Cerebellar nuclear complex (tissue), 1 donor: ENCODE measurements around the gene PRM3.
"Not testable (repeated sequence)": the region's sequence is repeated elsewhere in the genome, so short reads cannot be mapped to it uniquely, and the experiment has no call there.

ENCODE experiments used
- DNase-seq, 2 experiments: peaks; one replicate each; lab custom pipeline; 2025; lab: John Stamatoyannopoulos, UW

Gene PRM3

DNA sequence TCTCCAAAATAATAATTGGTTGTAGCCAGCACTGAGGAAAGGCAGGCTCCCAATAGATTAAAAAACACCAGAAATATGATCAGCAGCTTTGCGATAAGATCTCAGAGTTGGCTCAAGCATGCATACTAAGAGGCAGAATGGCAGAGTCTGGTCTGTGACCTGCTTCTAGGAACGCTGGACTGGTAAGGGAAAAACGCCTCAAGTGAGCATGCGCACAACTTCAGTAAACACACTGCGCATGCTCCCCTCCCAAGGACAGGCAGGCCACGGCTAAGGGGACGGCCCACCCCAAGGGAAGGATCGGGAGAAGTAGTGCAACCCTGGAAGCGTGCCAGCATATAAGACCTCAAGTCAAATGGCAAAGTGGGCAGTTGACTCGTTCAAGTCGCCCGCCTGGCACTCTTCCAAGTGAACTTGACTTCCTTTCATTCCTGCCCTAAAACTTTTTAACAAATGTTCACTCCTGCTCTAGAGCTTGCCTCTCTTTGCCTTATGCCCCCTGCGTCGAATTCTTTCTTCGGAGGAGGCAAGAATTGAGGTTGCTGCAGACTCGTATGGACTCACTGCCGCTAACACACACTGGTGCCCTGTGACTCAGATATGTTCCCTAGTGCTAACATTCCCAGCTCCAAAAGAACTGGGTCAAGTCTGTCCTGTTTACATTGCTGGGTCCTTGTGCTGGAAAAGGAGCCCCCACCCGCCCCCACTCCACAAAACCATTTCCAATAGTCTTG is 30.1 kb upstream of the PRM3 start:
- DNase-seq: no peak

DNA sequence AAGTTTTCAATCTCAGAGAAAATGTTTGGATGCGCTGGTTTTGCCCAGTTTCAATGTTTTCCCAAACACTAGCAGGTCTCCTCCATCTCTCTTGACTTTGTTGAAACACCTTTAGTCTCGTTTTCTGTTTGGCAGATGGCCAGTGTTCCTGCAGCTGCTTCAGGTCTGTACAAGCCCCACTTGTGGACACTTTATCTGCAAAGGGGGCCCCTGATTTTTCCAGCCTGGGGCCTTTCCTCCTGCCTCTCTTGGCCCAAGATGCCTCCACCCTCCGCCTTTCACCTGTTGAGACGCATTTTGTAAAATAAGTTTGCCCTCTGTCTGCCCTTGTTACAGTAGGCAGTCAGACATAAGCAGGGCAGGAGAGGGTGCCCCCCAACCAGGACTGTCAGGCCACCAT is 29.5 kb upstream of the PRM3 start:
- DNase-seq: no peak

DNA sequence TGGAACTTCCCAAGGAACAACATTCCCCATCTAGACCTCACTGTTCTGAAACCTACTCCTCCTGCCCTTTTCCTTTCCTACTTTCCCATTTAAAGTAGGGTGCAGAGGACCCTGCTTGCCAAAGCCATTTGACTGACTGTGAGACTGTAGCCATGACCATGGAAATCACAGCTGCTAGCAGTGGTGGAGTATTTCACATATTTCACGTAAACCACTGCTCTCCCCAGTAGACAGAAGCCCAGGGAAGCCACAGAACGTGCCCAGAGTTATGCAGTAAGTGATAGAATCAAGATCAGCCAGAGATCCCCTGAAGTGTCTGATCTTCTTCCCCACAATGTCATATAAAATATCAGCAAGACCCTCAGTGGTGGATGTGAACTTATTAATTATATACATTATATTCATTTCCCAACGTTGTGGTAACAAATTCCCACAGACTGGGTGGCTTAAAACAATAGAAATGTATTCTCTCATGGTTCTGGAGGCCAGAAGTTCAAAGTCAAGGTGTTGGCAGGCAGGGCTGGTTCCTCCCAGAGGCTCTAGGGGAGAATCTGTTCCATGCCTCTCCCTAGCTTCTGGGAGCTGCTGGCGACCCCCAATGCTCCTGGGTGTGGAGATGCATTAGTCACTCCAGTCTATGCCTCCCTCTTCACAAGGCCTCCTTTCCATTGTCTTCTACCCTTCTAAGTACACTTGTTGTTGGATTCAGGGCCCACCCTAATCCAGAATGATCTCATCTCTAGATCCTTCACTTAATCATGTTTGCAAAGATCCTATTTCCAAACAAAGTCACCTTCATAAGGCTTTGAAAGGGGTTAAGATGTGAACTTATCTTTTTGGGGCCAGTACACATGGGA is 28.4 kb upstream of the PRM3 start:
- no peak for DNase-seq

DNA sequence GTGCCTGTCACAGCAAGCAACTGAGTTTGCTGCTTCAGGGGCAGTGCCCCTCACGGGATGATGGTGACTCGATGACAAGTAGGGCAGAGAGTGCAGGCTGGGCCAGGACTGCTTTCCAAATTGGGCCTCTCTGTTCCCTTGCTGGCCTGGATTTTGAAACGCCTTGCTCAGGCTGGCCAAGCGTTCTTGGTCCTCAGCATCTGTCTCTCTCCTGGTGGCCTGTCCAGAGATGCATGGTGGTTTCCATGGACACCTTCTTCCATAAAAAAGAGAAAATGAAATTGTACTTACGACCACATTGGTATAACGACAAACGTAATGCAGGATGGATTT is 27.1 kb upstream of the PRM3 start:
- no peak for DNase-seq

DNA sequence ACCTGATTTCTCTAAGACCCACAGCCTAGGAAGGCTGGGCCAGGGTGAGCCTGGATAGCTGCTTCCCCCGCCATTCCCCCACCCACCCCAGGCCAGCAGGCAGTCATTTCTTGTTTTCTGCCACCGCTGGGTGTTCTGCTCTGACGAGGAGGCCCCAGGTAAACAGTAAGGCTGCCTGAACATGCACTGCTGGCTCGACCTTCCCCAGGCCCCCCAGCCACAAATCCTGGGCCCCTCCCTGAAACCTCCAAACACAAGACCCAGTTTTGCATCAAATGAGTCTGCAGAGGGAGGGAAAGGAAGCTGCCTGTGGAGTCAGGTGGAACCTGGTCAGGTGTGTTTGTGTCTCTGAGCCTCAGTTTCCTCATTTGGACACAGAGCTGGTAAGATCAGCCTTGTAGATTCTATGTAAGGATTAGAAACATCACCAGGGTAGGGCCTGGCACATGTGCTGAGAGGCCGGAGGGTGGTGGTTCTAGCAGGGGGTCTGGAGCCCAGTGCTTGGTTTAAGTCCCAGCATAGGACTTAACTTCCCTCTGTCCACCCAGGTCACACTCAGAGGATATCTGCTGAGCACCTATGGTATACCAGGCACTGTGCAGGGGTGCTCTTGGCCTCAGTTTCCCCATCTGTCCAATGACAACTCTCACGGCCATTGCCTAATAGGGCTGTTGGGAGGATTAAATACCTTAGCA is 26.6 kb upstream of the PRM3 start:
- DNase-seq: no peak

DNA sequence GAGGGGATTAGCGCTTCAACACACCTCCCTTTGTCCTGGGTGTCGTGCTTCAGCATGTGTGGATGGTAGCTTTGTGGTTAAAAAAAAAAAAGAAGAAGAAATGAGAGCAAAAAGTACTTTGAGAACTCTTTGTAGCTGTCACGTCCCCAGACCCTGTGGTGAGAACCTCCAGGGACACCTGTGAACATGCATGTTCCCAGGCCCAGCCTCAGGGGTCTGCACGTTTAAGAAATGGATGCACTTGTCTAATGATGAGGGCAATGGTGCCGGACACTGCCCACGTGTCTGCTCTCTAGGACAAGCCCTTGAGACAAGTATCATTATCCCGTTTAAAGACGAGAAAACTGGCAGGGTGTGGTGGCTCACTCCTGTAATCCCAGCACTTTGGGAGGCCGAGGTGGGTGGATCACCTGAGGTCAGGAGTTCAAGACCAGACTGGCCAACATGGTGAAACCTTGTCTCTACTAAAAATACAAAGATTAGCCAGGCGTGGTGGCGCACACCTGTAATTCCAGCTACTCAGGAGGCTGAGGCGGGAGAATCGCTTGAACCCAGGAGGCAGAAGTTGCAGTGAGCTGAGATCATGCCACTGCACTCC is 25.6 kb upstream of the PRM3 start:
- DNase-seq: not testable (repeated sequence)

DNA sequence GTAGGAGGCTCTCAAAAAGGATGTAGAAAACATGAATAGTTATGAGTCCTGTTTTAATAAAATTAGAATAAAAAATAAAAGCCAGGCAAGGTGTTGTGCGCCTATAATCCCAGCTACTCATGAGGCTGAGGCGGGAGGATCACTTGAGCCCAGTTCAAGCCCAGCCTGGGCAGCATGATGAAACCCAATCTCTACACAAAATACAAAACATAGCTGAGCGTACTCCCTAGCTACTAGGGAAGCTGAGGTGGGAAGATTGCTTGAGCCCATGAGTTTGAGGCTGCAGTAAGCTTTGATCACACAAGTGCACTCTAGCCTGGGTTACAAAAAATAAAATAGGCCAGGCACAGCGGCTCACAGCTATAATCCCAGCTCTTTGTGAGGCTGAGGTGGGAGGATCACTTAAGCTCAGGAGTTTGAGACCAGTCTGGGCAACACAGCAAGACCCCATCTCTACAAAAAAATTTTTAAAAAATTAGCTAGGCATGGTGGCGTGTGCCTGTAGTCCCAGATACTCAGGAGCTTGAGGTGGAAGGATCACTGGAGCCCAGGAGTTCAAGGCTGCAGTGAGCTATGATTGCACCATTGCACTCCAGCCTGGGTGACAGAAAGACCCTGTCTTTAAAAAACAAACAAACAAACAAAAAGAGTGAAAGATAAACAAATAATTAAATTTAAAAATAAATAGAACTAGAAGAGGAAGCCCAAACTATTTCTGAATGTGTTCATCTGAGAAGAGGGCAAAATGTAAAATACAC is 24.9 kb upstream of the PRM3 start:
- DNase-seq: no peak

DNA sequence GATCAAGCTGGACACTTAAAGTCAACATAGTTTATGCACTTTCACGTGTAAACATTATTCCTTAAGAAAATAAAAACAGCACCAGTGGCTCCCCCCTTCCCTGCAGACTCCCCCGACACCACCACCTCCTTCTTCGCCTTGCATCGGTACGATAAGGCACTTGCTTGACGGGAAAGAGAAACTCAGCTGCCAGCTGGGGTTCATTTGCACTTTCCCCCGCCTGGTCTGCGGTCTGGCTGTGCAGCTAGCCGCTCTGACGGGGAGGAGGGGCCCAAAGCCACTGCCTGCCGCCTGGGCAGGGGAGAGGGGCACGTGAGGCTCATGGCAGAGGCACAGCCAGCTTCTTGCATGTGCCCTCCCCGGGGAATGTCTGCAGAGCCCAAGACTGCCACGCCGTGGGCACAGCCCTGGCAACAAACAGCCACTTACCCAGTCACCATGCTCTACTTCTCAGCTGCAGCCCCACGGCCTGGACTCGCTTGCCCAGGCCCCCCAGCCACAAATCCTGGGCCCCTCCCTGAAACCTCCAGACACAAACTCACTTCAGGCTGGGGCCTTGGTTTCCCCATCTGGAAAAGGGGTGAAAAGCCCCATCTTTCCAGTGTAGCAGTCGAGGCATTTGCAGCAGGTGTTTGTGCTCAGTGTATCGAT is 24.2 kb upstream of the PRM3 start:
- DNase-seq: no peak

DNA sequence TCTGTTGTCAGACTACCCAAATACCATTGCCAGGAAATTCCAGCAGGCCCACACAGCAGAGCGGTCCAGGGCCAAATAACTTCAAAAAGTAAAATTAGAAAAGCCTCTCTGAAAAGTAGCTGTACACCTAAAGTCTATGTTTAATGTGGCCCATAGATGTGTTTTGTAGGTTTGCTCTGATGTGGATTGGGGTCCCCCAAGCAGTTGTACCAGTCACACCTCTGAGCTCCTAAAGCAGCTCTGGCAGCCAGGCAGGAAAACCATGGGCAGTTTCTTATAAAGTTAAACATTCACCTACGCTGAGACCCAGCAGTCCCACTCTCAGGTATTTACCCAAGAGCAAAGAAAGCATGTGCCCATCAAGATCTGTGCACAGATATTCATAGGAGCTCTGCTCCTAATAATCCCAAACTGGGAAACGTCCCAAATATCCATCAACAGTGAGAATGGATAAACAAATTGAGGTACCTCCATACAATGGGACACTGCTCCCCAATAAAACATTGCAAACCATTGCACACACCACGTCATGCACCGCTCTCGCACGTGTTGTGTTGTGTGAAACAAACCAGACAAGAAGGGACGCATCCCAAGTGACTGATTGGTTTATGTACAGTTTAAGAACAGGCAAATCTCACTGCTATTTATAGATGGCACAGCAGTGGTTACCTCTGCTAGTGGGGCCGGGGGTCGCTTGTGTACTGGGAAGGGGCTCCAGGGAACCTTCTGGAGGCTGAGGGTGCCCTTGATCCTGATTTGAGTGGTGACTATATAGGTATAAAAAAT is 23.5 kb upstream of the PRM3 start:
- DNase-seq: no peak

DNA sequence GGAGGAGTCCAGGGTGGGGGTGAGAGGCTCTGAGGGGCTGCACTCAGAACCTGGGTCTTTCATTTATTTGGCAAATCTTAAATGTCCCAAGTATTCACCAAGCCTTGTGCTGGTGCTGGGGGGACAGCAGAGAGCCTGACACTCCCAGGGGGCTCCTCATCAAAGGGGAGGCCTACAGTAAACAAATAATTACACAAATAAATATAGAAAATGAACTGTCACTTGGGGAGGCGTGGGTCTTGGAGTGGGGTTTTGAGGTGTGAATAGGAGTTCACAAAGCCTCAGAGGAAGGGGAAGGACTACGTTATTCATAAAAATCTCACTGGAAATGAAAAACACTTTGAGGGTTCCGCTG is 22.9 kb upstream of the PRM3 start:
- no peak for DNase-seq

DNA sequence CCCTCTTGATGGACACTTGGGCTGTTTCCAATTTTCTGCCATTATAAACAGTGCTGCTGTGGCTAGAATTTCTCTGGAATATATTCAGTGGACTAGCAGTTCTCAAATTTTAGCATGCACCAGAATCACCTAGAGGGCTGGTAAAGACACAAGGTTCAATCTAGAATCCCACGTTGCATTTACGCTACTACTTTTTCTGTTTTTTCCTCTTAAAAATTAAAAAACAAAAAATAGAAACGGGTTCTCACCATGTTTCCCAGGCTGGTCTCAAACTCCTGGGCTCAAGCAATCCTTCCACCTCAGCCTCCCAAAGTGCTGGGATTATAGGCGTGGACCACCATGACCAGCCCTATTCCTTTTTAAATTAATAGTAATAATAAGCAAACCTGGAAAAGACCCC is 22.2 kb upstream of the PRM3 start:
- DNase-seq: no peak

DNA sequence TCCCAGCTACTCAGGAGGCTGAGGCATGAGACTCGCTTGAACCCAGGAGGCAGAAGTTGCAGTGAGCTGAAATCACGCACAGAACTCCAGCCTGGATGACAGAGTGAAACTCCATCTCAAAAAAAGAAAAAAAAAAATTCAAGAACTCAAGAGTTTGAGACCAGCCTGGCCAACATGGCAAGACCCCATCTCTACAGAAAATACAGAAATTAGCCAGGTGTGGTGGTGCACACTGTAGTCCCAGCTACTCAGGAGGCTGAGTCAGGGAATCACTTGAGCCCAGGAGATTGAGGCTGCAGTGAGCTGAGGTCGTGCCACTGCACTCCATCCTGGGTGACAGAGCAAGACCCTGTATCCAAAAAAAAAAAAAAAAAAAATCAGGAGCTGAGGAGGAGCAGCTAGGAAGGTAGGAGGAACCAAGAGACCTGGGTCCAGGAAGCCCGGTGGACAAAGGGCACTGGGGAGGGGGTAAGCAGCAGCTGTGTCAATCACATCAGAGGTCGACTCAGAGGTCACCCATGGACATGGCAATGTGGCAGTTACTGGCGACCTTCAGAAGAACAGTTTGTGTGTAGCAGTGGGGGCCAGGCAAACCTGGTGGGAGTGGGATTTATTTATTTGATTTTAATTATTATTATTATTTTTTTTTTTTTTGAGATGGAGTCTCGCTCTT is 18.8 kb upstream of the PRM3 start:
- DNase-seq: no peak

DNA sequence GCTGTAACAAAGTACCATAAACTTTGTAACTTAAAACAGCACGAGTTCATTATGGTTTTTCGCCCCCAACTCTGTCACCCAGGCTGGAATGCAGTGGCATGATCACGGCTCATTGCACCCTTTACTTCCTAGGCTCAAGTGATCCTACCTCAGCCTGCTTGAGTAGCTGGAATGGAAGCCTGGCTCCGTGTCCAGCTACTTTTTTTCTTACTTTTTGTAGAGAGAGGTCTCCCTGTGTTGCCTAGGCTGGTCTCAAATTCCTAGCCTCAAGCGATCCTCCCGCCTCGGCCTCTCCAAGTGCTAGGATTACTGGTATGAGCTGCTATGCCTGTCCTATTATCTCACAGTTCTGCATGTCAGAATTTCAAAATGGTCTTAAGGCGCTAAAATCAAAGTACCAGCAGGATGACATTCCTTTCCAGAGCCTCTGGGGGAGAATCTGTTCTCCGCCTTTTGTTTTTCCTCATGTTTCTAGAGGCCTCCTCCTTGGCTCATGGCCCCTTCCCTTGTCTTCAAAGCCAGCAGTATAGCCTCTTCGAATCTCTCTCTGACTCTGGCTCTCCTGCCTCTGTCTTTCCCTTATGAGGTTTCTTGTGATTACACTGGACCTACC is 17.8 kb upstream of the PRM3 start:
- DNase-seq: no peak

DNA sequence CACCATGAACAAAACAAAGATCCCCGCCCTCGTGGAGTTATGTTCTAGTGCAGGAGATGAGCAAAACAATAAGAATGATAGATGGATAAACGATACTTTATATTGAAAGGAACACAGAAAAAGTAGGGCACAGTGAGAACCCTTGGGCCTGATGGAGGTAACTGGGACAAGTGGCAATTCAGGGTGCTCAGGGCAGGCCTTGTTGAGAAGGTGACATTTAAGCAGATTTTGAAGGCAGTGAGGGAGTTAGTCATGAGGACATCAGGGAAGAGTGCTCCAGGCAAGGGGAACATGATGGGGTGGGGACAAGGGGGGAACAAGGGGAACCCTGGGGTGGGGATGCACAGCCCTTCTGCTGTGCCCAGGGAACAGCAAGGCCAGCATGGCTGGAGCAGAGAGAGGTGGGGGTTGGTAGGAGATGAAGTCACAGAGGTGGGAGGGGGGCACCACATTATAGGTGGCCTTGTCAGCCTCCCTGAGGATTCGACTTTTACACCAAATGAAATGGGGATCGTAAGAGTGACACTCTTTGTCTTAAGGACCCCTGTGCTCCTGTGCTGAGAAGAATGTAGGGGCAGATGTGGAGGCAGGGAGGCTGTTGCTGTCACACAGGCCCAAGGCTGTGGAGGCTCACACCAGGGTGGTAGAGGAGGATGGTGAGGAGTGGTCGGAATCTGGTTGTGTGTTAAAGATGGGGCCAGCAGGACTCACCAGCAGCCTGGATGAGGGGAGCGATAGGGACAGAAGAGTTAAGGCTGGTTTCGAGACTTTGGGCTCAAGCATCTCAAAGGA is 16.9 kb upstream of the PRM3 start:
- no peak for DNase-seq

DNA sequence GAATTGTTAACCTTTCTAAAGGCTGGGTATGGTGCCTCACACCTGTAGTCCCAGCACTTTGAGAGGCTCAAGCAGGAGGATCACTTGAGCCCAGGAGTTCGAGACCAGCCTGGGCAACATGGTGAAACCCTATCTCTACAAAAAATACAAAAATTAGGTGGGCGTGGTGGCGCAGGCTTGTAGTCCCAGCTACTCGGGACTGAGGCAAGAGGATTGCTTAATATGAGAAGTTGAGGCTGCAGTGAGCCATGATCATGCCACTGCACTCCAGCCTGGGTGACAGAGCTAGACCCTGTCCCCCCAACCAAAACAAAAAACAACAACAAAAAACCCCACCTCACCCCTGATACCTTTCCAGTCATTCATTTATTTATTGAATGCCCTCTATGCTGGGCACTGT is 16.3 kb upstream of the PRM3 start:
- not testable (repeated sequence) for DNase-seq

DNA sequence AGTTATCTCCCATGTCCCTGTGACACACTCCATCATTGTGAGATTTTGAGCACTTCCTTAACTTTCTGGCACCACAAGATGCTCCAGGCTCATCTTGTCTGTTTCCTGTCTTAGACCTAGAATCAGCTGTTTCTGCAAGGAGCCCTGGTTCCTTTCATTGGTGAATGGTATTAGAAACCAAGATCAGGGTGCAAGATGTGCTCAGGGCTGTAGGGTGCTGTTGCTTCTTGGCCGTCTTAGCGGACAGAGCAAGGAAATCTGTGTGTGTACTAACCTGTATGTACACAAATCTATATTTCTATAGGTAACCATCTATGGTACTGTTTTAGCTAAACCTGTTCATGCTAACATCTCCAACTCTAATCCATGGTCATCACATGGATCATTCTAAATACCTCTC is 15.8 kb upstream of the PRM3 start:
- DNase-seq: no peak

DNA sequence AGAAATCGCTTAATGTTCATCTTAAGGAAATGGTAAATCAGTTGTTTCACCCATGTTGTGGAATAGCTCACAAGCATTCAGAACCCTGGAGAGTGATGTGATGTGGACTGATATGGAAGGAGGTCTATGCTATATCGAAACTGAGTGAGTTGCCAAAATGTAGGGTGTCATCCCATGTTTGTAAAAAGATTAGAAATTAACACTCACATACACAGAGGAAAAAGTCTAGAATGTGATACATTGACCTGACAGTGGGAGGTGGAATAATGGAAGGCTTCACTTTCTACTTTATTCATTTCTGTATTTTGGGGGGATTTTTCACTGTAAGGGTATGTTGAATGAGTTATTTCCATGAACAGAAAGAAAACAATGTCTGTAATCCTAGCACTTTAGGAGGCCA is 12.4 kb upstream of the PRM3 start:
- no peak for DNase-seq

DNA sequence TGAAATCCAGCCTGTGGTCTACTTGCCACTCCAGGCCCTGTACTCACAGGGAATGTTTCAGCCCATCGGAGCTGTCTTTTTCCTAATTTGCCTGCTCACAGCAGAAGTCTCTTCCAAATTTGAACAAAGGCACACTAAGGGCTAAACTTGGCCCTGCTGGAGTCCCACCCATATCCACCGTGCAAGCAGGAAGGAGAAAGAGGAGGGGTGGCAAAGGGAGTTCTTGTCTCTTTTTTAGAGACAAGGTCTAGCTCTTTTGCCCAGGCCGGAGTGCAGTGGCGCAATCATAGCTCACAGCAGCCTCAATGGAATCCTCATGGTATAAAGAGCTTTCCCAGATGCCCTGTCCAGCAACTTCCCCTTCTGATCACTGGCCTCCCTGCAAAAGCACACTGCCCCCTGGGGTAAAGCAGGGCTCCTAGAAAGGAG is 10.4 kb upstream of the PRM3 start:
- DNase-seq: no peak
